ENCODE data around the gene CLASP1. TPM values are rescaled to one million over a fixed set of nuclear protein-coding genes. Genes with fewer than 3 reads are reported as not detected.

CLASP1 gene
- total RNA-seq, 1 experiment from 2014 or later, result 46.1 TPM

GRCh38 chr2:121295911-121296650 is 353.2 kb downstream of the CLASP1 start:
- Mint-ChIP-seq H3K36me3 (ENCODE audit: insufficient read depth, unreplicated experiment) (no peaks in the 10 kb centered on the region), H3K4me3 (ENCODE audit: unreplicated experiment) (no peak overlapping the region), H3K9me3 (ENCODE audit: unreplicated experiment) (no peaks in the 10 kb centered on the region), H3K27ac (ENCODE audit: unreplicated experiment) (no peak overlapping the region), H3K27me3 (ENCODE audit: insufficient read depth, unreplicated experiment) (peaks cover 4% of the 10 kb centered on the region), H3K4me1 (ENCODE audit: low read depth, unreplicated experiment) (no peaks in the 10 kb centered on the region)
- TF ChIP-seq CTCF (IDR thresholded peaks at IDR 0.05; ENCODE audit: insufficient read depth in 1 of 2, low read depth in 1 of 2, low read length in 1 of 2, severe bottlenecking in 1 of 2, unreplicated experiment in 1 of 2), result no peak
- ChIA-PET CTCF (interaction anchor here (1.3 to 1.7 kb wide), 2 partner anchors 24 to 85 kb away, joined by 3 to 6 read pairs; no protein-coding TSS in a partner anchor), POLR2A (no interaction called here)
- H3K4me1 ChIP-seq, result no peaks in the 10 kb centered on the region
- BruUV-seq (replicated peaks), result no TSS peak
- H3K9me3 ChIP-seq, result no peaks in the 10 kb centered on the region
- intact Hi-C loops (cut with micrococcal nuclease; ENCODE audit: unreplicated experiment), result loop anchor here (2.0 kb wide), 1 partner anchor 167 kb away; no protein-coding TSS in a partner anchor
- no peak for DNase-seq
- H3K4me3 ChIP-seq (ENCODE audit: low read depth, low read length), result no peak overlapping the region
- no peaks in the 10 kb centered on the region for H3K36me3 ChIP-seq (ENCODE audit: control insufficient read depth, insufficient read depth, low read length)
- H3K27me3 ChIP-seq (replicated peaks; ENCODE audit: control insufficient read depth, insufficient read depth, low read length), result no peaks in the 10 kb centered on the region

GRCh38 chr2:121294881-121295840 is 354.1 kb downstream of the CLASP1 start:
- no peaks in the 10 kb centered on the region for H3K36me3 ChIP-seq (ENCODE audit: control insufficient read depth, insufficient read depth, low read length)
- H3K27me3 Mint-ChIP-seq (ENCODE audit: insufficient read depth, unreplicated experiment), result no peaks in the 10 kb centered on the region
- no peaks in the 10 kb centered on the region for H3K9me3 ChIP-seq
- DNase-seq, result no peak
- ChIA-PET POLR2A (interaction anchor here (0.5 kb wide), 1 partner anchor 210 kb away, joined by 3 read pairs; no protein-coding TSS in a partner anchor), CTCF (interaction anchor here (0.7 to 1.6 kb wide), 2 partner anchors 61 to 167 kb away, joined by 3 to 4 read pairs; no protein-coding TSS in a partner anchor)
- no peaks in the 10 kb centered on the region for H3K4me1 Mint-ChIP-seq (ENCODE audit: low read depth, unreplicated experiment)
- no TSS peak for BruUV-seq (replicated peaks)
- no peaks in the 10 kb centered on the region for H3K27me3 ChIP-seq (replicated peaks; ENCODE audit: control insufficient read depth, insufficient read depth, low read length)
- no peaks in the 10 kb centered on the region for H3K4me1 ChIP-seq
- H3K27ac Mint-ChIP-seq (ENCODE audit: unreplicated experiment), result no peak overlapping the region
- H3K36me3 Mint-ChIP-seq (ENCODE audit: insufficient read depth, unreplicated experiment), result no peaks in the 10 kb centered on the region
- no peak overlapping the region for H3K4me3 Mint-ChIP-seq (ENCODE audit: unreplicated experiment)
- intact Hi-C loops (cut with micrococcal nuclease; ENCODE audit: unreplicated experiment), result no loop called here
- TF ChIP-seq CTCF (IDR thresholded peaks at IDR 0.05; ENCODE audit: insufficient read depth in 1 of 2, low read depth in 1 of 2, low read length in 1 of 2, severe bottlenecking in 1 of 2, unreplicated experiment in 1 of 2), result no peak
- no peaks in the 10 kb centered on the region for H3K9me3 Mint-ChIP-seq (ENCODE audit: unreplicated experiment)
- no peak overlapping the region for H3K4me3 ChIP-seq (ENCODE audit: low read depth, low read length)
